ENCODE measurements around the gene DDX21. TPM values are rescaled to one million over a fixed set of nuclear protein-coding genes. Genes with fewer than 3 reads are reported as not detected.
"Not testable (repeated sequence)": the region's sequence is repeated elsewhere in the genome, so short reads cannot be mapped to it uniquely, and the experiment has no call there.

Gene DDX21
- total RNA-seq (2014; rRNA removed; shearing (Covaris generic)), result 47.2 and 53.6 TPM in 2 replicates

DNA sequence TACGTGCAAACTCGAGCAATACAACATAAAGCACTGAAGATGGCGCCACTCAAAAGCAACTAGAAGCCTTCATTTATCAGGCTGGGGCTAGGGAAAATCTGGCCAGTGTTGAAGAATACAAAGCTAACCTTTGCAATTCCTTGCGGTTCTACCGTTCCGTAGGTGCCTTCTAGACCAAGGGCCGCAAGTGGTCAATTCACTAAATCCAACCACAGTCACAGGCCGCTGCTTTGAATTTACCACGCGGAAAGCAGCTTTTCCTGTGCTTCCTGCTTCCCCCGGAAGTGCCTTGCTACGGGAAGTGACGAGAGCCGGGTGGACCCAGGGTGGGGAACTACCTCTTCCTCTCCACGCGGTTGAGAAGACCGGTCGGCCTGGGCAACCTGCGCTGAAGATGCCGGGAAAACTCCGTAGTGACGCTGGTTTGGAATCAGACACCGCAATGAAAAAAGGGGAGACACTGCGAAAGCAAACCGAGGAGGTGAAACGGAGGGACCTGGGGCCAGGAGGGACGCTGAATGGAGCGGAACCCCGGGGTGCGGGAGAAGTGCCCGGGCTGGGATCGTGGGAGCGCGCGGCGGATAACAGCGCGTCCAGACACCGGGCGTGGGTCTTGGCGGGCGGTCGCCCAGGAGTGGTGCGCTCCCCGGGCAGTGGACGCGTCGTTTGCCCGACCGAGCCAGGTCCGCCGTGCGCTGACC, at the start of gene DDX21:
Gene DDX21 (plus strand): TSS at position 339 of the 701 bp plus-strand sequence. CDS start 56 bp downstream, at position 395.
- DNase-seq (ENCODE audit: low read depth), result peak; percentile 89

DNA sequence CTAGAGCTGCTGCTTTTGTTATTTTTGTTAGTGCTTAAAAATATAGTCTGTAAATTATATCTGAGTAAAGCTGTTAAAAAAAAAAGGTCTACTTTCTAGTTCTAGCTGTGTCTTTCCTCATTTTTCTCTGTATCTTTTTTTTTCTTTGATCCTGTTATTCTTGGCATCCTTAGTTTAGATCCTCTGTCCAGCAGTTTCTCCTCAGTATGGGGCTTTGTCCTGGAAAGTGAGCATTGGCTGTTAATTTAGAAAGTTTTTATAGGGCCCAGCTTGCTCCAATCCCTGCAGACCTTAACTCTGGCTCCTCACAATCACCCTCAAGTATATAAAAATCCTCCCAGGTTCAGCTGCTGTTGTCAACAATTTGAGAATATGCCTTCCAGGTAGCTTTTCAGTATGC, 31.4 kb upstream of the DDX21 start:
- no peak for DNase-seq (ENCODE audit: low read depth)

DNA sequence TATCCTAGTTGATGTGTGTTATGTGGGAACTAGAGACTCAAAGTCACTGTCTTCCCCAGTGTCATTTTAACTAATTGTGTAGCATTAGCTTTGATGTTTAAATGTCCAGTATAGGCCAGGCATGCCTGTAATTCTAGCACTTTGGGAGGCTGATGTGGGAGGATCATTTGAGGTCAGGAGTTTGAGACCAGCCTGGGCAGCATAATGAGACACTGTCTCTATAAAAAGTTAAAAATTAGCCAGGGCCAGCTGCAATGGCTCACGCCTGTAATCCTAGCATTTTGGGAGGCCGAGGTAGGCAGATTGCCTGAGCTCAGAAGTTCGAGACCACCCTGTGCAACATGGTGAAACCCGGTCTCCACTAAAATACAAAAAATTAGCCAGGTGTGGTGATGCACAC, 30.5 kb upstream of the DDX21 start:
- no peak for DNase-seq (ENCODE audit: low read depth)

DNA sequence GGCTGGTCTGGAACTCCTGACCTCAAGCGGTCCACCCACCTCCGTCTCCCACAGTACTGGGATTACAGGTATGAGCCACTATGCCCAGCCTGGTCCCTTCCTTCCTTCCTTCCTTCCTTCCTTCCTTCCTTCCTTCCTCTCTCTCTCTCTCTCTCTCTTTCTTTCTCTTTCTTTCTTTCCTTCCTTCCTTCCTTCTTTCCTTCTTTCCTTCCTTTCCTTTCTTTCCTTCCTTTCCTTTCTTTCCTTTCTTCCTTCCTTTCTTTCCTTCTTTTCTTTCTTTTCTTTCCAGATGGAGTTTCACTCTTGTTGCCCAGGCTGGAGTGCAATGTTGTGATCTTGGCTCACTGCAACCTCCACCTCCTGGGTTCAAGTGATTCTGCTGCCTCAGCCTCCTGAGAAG, 26.8 kb upstream of the DDX21 start:
- DNase-seq (ENCODE audit: low read depth), result not testable (repeated sequence)

DNA sequence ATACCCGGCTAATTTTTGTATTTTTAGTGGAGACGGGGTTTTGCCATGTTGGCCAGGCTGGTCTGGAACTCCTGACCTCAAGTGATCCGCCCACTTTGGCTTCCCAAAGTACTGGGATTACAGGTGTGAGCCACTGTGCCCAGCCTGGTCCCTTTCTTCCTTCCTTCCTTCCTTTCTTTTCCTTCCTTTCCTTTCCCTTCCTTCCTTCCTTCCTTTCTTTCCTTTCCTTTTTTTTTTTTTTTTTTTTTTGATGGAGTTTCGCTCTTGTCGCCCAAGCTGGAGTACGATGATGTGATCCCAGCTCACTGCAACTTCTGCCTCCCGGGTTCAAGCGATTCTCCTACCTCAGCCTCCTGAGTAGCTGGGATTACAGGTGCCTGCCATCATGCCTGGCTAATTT, 26.1 kb upstream of the DDX21 start:
- not testable (repeated sequence) for DNase-seq (ENCODE audit: low read depth)

DNA sequence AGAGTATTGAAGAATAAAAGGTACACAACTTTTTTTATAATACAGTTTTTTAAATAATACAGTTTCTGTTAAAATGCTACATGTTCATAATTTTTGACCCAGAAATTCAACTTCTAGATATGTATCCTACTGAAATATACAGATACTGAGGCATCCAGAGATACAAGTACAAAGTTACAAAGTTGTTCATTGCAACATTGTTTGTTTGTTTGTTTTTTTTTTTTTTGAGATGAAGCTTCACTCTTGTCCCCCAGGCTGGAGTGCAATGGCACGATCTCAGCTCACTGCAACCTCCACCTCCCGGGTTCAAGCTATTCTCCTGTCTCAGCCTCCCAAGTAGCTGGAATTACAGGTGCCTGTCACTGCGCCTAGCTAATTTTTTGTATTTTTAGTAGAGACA, 23.1 kb upstream of the DDX21 start:
- DNase-seq (ENCODE audit: low read depth), result not testable (repeated sequence)

DNA sequence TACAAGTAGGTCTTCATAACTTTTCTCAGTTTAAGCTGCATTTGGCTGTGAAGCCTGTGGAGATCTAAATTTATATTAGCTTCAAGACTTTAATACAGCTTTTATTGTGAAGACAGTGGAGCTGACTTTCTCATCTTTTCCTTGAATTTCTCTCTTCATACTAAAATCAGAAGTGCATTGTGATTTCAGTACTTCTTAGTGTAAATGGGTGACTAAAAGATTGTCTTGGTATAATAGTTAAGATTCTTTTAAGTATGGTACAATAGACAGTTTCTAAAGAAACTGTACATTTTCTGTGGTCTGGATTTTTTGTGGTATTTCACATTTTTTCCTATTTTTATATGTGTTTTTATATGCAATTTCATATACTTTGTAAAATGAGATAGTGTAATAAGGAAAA, 21.0 kb upstream of the DDX21 start:
- no peak for DNase-seq (ENCODE audit: low read depth)

DNA sequence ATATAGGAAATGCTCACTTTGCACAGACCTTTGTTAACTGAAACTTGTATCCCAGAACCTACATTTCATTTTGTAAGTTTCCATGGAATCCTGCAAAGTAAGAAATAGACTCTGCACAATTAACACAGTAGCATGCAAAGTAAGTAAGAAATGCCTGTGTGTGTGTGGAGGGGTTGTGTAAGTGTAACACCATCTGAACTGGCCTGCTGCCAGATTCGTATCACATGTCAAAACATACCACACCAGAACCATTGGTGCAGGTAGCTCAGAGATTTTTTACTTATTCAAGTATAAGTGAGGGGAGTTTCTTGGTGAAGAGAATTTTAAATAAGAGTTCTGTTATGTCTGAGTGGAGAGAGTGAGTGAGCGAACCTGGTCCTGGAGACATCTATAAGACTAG, 17.9 kb upstream of the DDX21 start:
- DNase-seq (ENCODE audit: low read depth), result peak; percentile 3

DNA sequence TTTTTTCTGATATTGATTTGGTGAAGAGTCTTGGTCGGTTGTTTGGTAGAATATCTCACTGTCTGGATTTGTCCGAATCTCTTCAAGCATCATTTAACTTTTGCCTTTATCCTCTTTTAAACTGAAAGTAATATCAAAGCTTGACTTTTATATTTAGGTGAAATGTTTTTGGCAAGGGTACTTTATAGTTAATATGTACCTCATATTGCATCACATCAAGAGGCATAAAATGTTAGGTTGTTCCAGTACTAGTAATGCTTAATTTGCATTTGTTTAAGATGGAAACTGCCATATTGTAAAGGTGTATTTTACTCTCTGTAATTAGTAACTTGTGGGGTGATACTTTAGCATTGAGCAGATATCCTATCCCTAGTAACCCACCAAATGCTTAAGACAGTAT, 17.1 kb upstream of the DDX21 start:
- no peak for DNase-seq (ENCODE audit: low read depth)

DNA sequence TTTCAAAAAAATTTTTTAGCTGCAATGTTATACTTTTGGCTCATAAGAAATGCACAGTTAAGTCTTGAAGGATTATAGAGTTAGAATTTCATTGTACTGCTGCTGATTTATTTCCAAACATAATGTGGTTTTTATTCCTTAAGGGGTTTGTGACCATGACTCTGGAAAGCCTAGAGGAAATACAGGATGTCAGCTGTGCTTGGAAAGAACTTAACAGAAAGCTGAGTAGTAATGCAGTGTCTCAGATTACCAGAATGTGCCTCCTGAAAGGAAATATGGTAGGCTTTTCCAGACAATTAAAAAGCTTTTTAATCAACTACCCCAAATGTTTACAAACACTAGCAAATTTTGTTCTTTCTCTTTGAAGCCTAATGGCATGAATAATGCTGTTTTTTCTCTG, 15.1 kb upstream of the DDX21 start:
- DNase-seq (ENCODE audit: low read depth), result not testable (repeated sequence)

DNA sequence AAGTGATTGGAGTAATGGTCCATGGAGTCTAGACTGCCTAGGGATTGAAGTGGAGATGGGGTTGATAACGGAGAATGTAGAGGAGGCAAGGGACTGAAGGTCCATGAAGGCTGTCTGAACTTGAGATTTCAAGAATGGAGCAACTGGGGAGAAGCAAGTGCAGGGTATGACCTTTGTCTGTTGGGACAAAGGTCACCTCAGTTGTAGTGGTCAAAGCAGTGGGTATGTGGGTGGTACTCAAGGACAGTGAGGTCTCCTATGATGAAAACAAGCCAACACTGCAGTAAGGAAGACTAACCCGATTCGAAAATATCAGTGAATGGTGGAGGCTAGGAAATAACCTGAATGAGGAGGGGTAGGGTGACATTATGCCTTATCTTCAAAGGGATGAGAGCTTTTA, 5.4 kb upstream of the DDX21 start:
- DNase-seq (ENCODE audit: low read depth), result no peak

DNA sequence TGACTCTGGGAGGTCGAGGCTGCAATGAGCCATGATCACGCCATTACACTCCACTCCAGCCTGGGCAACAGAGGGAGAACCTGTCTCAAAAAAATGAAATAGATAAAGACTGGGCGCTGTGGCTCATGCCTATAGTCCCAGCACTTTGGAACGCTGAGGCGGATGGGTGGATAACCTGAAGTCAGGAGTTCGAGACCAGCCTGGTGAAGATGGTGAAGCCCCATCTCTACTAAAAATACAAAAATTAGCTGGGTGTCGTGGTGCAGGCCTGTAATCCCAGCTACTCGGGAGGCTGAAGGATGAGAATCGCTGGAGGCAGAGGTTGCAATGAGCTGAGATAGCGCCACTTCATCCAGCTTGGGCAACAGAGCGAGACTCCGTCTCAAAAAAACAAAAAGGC, 1.1 kb upstream of the DDX21 start:
- DNase-seq (ENCODE audit: low read depth), result no peak

DNA sequence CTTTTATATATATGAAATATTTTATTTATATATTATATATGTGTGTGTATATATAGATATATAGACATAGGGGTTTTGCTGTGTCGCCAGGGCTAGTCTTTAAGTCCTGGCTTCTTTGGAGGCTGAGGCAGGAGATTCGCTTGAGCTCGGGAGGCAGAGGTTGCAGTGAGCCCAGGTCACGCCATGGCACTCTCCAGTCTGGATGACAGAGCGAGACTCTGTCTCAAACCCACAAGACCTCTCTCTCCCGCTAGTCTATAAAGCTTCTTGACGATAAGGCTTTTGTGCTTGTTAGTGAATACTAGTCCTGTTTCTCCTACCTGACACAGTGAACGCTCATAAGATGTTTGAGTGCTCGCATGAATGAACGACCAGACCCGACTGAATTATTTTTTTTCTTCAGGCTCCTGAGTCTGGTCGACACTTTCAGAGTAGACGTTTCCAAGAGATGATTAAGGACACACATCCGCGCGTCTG, 577 bp upstream of the DDX21 start:
- no peak for DNase-seq (ENCODE audit: low read depth)

DNA sequence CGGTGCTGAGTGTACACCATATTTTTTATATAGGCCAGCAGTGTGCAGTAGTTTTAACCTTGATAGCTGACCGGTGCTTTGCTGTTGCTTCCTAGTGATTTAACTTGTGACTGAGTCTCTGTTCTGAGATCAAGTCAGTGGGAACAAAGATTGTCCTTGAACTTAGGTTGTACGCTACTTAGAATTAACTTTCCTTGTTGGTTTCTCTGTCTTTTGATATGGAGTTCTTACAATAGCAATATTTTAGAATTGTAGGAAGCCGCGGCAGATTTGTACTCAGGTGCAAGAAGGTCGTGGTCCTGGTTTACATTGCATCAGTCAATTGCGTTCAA, 1.3 kb downstream of the DDX21 start:
- DNase-seq (ENCODE audit: low read depth), result no peak

DNA sequence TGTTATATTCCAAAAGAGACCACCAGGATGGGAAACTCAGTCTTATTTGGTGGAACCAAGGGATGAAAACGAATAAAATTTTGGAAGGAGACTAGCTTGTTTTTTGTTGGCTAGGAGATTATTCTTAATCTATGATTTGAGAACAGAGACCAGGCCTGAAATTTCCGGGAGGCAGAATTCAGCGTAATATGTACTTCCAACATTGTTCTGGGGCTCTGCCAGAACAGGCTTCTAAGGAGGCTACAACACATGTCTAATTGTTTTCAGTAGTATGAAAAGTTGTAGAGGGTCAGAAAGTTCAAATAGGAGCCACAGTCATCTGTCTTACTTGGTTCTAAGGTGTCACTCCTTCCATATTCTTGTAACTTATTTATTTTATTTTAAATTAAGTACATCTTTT, 1.7 kb downstream of the DDX21 start:
- DNase-seq (ENCODE audit: low read depth), result peak; percentile 24

DNA sequence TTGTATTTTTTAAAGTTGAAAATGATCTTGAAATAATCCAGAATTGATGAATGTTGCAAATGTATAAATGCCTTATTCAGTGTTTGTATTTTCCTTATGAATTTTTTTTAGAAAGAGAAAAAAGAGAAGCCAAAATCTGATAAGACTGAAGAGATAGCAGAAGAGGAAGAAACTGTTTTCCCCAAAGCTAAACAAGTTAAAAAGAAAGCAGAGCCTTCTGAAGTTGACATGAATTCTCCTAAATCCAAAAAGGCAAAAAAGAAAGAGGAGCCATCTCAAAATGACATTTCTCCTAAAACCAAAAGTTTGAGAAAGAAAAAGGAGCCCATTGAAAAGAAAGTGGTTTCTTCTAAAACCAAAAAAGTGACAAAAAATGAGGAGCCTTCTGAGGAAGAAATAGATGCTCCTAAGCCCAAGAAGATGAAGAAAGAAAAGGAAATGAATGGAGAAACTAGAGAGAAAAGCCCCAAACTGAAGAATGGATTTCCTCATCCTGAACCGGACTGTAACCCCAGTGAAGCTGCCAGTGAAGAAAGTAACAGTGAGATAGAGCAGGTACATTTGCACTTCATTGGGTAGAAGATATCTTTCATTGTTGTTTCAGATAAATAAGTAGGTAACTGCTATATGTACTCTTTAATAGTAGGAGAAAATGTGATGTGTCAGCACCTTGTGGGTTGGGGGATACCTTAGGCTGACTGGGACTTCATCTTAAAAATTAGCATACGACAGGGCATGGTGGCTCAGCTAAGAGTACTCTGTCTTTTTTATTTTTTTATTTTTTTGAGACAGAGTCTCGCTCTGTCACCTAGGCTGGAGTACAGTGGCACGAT, 3.9 kb downstream of the DDX21 start:
- no peak for DNase-seq (ENCODE audit: low read depth)

DNA sequence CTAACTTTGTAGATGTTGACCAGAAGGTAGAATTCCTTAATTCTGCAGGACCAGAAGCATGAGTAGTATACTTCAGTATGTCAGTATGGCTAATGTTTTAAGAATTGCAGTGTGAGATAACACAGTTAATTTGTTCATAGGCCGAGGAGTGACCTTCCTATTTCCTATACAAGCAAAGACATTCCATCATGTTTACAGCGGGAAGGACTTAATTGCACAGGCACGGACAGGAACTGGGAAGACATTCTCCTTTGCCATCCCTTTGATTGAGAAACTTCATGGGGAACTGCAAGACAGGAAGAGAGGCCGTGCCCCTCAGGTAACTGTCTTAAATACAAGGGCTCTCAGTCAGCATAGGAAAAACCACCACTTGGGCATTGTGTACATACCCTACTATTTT, 7.2 kb downstream of the DDX21 start:
- no peak for DNase-seq (ENCODE audit: low read depth)

DNA sequence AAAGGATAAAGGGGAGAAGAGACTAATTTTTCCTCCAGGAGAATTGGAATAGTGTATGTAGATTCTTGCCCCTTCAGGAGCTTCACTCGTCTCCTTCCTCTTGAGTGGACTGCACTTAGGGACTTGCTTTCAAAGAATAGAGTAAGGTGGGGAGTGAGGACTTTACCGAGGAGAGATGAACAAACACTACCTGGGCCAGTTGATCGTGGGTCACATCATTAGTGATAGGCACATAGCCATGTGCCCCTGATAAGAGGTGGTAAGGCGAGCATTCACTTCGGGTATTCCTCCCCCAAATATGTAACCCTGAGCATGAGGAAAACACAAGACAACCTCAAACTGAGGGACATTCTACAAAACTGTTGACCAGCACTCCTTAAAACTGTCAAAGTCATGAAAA, 18.0 kb downstream of the DDX21 start:
- DNase-seq (ENCODE audit: low read depth), result no peak

DNA sequence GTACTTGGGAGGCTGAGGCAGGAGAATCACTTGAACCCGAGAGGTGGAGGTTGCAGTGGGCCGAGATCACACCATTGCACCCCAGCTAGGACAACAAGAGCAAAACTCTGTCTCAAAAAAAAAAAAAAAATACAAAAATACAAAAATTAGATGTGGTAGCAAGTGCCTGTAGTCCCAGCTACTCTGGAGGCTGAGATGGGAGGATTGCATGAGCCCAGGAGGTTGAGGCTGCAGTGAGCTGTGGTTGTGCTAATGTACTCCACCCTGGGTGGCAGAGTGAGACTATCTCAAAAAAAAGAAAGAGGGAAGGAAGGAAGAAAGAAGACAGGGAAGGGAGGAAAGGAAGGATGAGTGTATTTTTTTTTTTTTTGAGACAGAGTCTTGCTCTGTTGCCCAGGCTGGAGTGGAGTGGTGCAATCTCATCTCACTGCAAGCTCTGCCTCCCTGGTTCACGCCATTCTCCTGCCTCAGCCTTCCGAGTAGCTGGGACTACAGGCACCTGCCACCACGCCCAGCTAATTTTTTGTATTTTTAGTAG, 20.0 kb downstream of the DDX21 start:
- DNase-seq (ENCODE audit: low read depth), result not testable (repeated sequence)

DNA sequence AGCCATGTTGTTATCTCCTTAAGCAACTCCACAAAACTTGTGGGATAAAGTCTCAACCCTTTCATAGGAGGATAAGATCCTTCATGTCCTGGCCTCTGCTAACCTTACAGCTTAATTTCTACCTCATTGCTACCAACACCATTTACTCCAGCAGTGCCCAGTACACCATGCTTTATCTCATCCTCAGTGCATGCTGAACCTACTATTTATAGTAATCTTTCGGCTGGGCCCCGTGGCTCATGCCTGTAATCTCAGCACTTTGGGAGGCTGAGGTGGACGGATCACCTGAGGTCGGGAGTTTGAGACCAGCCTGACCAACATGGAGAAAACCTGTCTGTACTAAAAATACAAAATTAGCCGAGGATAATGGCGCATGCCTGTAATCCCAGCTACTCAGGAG, 23.8 kb downstream of the DDX21 start:
- not testable (repeated sequence) for DNase-seq (ENCODE audit: low read depth)

DNA sequence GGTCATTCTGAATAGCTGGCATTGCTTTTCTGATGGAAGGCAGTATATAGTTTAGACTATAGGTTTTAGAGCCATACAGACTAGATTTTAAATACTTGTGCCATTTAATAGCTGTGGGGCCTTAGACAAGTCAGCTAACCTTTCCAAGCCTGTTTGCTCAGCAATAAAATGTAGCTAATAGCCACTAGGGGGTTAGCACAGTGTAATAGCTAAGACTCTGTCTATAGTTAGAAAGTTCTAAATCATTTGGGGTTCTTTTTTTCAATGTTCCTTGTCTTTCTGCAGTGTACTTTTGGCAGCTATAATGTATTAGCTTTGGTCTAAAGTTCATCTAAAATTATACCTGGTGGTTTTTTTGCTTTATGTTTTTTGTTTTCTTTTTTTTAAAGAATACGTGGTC, 25.1 kb downstream of the DDX21 start:
- no peak for DNase-seq (ENCODE audit: low read depth)

DNA sequence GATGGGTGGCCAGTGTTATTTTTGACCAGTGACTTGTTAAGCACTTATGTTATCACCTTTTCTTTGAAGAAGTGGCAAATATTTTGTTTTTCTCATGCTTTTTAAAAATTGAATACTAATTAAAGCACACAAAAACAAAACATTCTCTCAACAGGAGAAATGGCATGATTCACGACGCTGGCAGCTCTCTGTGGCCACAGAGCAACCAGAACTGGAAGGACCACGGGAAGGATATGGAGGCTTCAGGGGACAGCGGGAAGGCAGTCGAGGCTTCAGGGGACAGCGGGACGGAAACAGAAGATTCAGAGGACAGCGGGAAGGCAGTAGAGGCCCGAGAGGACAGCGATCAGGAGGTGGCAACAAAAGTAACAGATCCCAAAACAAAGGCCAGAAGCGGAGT, 26.4 kb downstream of the DDX21 start:
- no peak for DNase-seq (ENCODE audit: low read depth)

DNA sequence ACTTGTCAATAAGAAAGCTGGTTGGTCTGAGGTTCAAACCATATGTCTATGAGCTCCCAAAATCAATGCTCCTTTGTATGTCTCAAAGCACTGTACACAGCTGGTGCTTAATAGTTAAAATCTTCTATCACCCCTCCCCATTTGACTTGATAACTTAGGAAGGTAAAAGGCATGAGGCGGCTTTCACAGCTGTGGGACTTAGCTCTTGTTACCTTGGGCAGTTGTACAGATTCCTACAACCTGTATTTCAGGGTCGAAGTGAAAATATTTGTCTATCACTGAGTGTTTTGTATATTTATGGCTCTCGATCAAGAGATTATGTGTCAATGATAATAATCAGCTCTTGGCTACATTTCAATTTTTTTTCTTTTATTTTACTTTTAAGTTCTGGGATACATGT, 31.6 kb downstream of the DDX21 start:
- DNase-seq (ENCODE audit: low read depth), result no peak
